Measurements from ENCODE around the gene TBC1D22A. TPM values are rescaled to one million over a fixed set of nuclear protein-coding genes. Genes with fewer than 3 reads are reported as not detected.

The TBC1D22A gene
- total RNA-seq, 3 donors from 2014 or later, result 19.0 to 23.6 (median 23.6) TPM

DNA sequence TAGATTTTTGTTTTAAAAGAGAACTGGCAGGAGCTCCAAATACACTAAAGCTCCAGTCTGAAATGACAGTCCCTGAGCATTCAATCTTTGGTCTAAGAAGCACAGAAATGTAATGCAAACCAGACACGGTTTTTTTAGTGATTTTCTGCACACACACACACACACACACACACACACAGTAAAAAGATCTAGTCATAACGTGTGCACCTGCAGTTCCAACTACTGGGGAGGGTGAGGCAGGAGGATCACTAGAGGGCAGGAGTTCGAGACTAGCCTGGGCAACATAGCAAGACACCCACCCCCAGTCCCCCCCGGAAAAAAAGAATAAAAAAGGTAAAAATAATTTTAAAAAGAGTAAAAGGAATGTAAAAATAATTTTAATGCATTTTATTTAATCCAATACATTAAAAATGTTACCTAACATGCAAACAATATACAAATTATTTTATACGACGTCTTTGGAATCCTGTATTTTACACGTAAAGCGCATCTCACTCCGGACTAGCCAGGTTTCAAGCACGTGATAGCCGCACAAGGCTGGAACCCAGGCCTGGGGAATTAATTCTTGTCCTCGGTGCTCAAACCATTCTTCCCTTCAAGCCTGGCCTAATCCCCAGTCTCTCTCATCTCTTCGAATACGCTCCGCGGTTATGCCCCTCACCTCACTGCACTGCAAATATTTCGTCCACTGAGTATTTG lies 762 bp upstream of the TBC1D22A start:
- intact Hi-C loops (cut with DNase I; ENCODE audit: low total_unique reads), result no loop called here
- Histone ChIP-seq H3K4me1 (peaks cover 0 to 5% of the 10 kb centered on the region in 2 donors), H3K36me3 (no peaks in the 10 kb centered on the region), H3K4me3 (peak overlapping the region; percentile 90 to 98 (median 94)), H3K27ac (peak overlapping the region; percentile 94 to 98), H3K27me3 (no peaks in the 10 kb centered on the region), H3K9me3 (no peaks in the 10 kb centered on the region)
- TF ChIP-seq, protein P1, sequence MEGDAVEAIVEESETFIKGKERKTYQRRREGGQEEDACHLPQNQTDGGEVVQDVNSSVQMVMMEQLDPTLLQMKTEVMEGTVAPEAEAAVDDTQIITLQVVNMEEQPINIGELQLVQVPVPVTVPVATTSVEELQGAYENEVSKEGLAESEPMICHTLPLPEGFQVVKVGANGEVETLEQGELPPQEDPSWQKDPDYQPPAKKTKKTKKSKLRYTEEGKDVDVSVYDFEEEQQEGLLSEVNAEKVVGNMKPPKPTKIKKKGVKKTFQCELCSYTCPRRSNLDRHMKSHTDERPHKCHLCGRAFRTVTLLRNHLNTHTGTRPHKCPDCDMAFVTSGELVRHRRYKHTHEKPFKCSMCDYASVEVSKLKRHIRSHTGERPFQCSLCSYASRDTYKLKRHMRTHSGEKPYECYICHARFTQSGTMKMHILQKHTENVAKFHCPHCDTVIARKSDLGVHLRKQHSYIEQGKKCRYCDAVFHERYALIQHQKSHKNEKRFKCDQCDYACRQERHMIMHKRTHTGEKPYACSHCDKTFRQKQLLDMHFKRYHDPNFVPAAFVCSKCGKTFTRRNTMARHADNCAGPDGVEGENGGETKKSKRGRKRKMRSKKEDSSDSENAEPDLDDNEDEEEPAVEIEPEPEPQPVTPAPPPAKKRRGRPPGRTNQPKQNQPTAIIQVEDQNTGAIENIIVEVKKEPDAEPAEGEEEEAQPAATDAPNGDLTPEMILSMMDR (IDR thresholded peaks at IDR 0.05), result no peak
- no peak for TF ChIP-seq POLR2A (IDR thresholded peaks at IDR 0.05)
- no peak for TF ChIP-seq POLR2AphosphoS5 (IDR thresholded peaks at IDR 0.05)
- DNase-seq (ENCODE audit: low spot score in 2 of 2), result no peak

DNA sequence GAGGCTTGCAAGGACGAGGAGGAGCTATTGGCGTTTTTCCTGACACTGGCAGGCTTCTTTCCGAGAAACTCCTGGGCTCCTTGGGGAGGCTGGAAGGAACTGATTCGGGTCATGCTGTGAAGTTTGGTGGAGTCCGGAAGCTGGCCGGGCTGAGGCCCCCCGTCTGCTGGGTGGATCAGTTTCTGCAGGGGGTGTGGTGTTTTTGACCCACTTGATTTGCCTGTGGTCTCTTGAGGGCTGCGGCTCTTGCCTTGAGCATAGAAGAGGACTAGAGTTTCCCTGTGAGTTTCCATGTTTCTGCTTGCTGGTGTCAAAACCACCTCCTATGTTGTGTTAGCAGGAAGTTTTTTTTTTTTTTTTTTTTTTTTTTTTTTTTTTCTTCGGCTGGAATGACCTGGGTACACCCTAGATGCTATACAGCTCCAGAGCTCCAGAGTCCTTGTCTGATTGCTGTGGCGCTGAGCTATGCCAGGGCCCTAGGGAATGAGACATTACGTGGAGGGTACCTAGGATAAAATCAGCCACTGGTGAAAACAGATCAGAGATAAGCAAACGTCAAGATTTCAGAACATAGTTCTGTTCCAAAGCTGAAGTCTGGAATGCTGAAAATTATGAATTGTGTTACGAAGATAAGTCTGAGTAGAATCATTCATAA lies 728 bp downstream of the TBC1D22A start:
- Histone ChIP-seq H3K27ac (peak overlapping the region; percentile 94 to 98), H3K9me3 (no peaks in the 10 kb centered on the region), H3K4me3 (peak overlapping the region; percentile 90 to 98 (median 94)), H3K4me1 (peaks cover 0 to 5% of the 10 kb centered on the region in 2 donors), H3K27me3 (no peaks in the 10 kb centered on the region), H3K36me3 (no peaks in the 10 kb centered on the region)
- TF ChIP-seq POLR2AphosphoS5 (IDR thresholded peaks at IDR 0.05) (no peak), POLR2A (IDR thresholded peaks at IDR 0.05) (no peak)
- TF ChIP-seq, protein P1 (IDR thresholded peaks at IDR 0.05), result no peak
- intact Hi-C loops (cut with DNase I; ENCODE audit: low total_unique reads), result no loop called here
- DNase-seq (ENCODE audit: low spot score in 2 of 2), result no peak

DNA sequence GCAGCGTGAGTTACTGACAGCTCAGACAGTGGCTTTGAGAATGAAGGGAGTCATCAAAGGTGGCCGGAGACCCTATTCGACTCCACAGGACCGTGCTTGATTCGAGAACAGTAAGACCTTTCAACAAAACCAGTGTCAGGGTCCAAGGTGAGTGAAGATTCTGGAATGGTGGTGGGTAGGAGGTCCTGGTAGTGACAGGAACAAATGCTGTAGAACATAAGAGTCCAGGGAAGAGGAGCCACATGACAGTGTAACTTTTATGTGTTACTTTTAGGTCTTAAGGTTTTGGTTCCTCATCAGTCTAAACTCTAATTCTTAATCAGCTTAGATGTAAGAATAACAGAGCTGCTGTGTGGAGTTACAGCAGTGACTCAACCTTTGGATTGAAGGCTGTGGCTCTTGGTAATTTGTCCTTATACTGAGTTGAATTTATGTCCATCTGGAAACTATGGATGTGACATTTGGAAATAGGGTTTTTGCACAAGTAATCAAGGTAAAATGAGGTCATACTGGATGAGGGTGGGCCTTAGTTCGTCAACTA lies 1.8 kb downstream of the TBC1D22A start:
- Histone ChIP-seq H3K36me3 (no peaks in the 10 kb centered on the region), H3K4me3 (no peak overlapping the region), H3K4me1 (peaks cover 0 to 5% of the 10 kb centered on the region in 2 donors), H3K27ac (no peak overlapping the region), H3K9me3 (no peaks in the 10 kb centered on the region), H3K27me3 (no peaks in the 10 kb centered on the region)
- TF ChIP-seq POLR2AphosphoS5 (IDR thresholded peaks at IDR 0.05), result no peak
- intact Hi-C loops (cut with DNase I; ENCODE audit: low total_unique reads), result no loop called here
- DNase-seq (ENCODE audit: low spot score in 2 of 2), result no peak

DNA sequence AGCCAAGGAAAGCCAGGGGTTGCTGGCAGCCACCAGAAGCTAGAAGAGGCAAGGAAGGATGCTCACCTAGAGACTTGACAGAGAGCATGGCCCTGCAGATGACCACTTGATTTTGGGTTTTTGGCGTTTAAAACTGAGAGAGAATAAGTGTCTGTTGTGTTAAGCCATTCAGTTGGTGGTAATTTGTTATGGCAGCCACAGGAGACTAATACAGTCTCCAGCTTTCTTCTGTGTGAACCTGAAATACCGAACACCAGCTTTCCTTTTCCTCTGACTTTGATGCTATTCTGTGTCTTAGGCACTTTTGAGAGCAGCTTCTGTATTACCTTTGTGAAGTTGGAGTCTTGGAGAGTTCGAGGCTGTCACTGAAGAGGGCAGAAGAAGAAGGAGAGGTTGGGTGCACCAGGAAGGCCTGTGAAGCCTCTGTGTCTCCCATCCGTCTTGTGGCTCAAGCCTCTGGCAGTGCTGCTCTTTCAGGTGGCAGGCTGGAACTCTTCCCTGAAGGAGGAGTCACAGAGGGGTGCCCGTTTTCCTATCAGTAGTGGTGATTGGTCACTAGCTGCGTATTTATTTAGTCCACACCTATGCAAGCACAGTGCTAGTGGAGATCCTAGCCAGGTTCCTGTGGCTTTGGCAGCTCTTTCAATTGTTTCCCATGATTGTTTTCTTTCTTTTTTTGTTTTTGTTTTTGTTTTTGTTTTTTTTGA lies 2.5 kb downstream of the TBC1D22A start:
- H3K36me3 ChIP-seq, result no peaks in the 10 kb centered on the region
- H3K4me1 ChIP-seq, result peaks cover 0 to 5% of the 10 kb centered on the region in 2 donors
- DNase-seq (ENCODE audit: low spot score in 2 of 2), result no peak
- TF ChIP-seq POLR2A (IDR thresholded peaks at IDR 0.05) (no peak), POLR2AphosphoS5 (IDR thresholded peaks at IDR 0.05) (no peak)
- TF ChIP-seq, protein P1 (IDR thresholded peaks at IDR 0.05), result no peak
- H3K9me3 ChIP-seq, result no peaks in the 10 kb centered on the region
- intact Hi-C loops (cut with DNase I; ENCODE audit: low total_unique reads), result no loop called here
- no peak overlapping the region for H3K4me3 ChIP-seq
- H3K27ac ChIP-seq, result no peak overlapping the region
- no peaks in the 10 kb centered on the region for H3K27me3 ChIP-seq

DNA sequence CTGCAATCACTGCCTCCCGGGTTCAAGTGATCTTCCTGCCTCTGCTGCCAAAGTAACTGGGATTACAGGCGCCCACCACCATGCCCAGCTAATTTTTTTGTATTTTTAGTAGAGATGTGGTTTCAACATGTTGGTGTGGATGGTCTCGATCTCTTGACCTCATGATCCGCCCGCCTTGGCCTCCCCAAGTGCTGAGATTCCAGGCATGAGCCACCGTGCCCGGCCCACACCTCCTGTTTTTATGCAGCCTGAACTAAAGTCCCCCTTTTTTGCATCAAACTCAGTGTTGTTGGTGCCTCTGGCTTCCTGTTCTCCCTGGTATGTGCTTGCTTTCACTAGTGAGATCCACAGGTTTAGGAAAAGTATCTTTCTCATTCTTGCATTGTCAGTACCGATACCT lies 4.2 kb downstream of the TBC1D22A start:
- Histone ChIP-seq H3K4me3 (no peak overlapping the region), H3K4me1 (peaks cover 0 to 5% of the 10 kb centered on the region in 2 donors), H3K9me3 (no peaks in the 10 kb centered on the region), H3K36me3 (no peaks in the 10 kb centered on the region), H3K27ac (no peak overlapping the region), H3K27me3 (no peaks in the 10 kb centered on the region)
- TF ChIP-seq POLR2A (IDR thresholded peaks at IDR 0.05), result no peak
- TF ChIP-seq, protein P1 (IDR thresholded peaks at IDR 0.05), result no peak
- intact Hi-C loops (cut with DNase I; ENCODE audit: low total_unique reads), result no loop called here
- no peak for DNase-seq (ENCODE audit: low spot score in 2 of 2)
